Tibial nerve (tissue), 4 donors: ENCODE measurements around the gene C1orf56.

Source experiments
- CTCF ChIP-seq, 5 experiments: fragments of 200-600 bp in 3 of 5; fragments of 450-650 bp in 2 of 5; sonication (generic) in 3 of 5; IDR thresholded peaks; one replicate each; pipeline ENCODE4 v1.5.1; 2016 to 2019; ENCODE audit warnings: antibody characterized with exemption in 5 of 5, mild to moderate bottlenecking in 3 of 5, moderate library complexity in 2 of 5
- EP300 ChIP-seq, 2 donors: sonication (generic); formaldehyde crosslinking; IDR thresholded peaks; one replicate each; pipeline ENCODE4 v1.6.1; 2017; ENCODE audit warnings: antibody characterized with exemption in 2 of 2, mild to moderate bottlenecking in 1 of 2
- POLR2A ChIP-seq, 2 donors: fragments of 450-650 bp; IDR thresholded peaks; one replicate each; pipeline ENCODE4 v1.6.1; 2017; ENCODE audit warnings: antibody characterized with exemption in 2 of 2, mild to moderate bottlenecking in 2 of 2, moderate library complexity in 2 of 2

GRCh38 chr1:151005729-151006319 lies 41.7 kb upstream of the C1orf56 start:
- TF ChIP-seq CTCF (IDR thresholded peaks at IDR 0.05) (no peak), POLR2A (IDR thresholded peaks at IDR 0.05) (no peak), EP300 (IDR thresholded peaks at IDR 0.05) (no peak)
